GM18517 (cell line): ENCODE data around the gene NTNG1.

Experiments used
- ATAC-seq: cut with Tn5 transposase; IDR thresholded peaks from one replicate; pipeline ENCODE4 v1.9.1; 2021; ENCODE audit warnings: mild to moderate bottlenecking, moderate library complexity; ENCODE audit not compliant: unreplicated experiment

NTNG1 gene

GRCh38 chr1:107389410-107390396 is 248.9 kb downstream of the NTNG1 start:
- ATAC-seq = peak; percentile 85

GRCh38 chr1:107394301-107394700 is 253.5 kb downstream of the NTNG1 start:
- no peak for ATAC-seq

- no peak for ATAC-seq
Observed at GRCh38 chr1:107401704-107402103, 260.9 kb downstream of the NTNG1 start.

- no peak for ATAC-seq
Observed at GRCh38 chr1:107404756-107405155, 263.9 kb downstream of the NTNG1 start.

- no peak for ATAC-seq
Observed at GRCh38 chr1:107405236-107405635, 264.4 kb downstream of the NTNG1 start.

- ATAC-seq = no peak
Observed at GRCh38 chr1:107407011-107407410, 266.2 kb downstream of the NTNG1 start.

- no peak for ATAC-seq
Observed at GRCh38 chr1:107413546-107413945, 272.7 kb downstream of the NTNG1 start.

GRCh38 chr1:107413951-107414350 is 273.1 kb downstream of the NTNG1 start:
- ATAC-seq = no peak

- no peak for ATAC-seq
Observed at GRCh38 chr1:107414550-107414949, 273.7 kb downstream of the NTNG1 start.

- no peak for ATAC-seq
Observed at GRCh38 chr1:107415241-107415640, 274.4 kb downstream of the NTNG1 start.

GRCh38 chr1:107419003-107419402 is 278.2 kb downstream of the NTNG1 start:
- ATAC-seq = no peak

GRCh38 chr1:107422901-107423300 is 282.1 kb downstream of the NTNG1 start:
- no peak for ATAC-seq

GRCh38 chr1:107430540-107431228 is 289.8 kb downstream of the NTNG1 start:
- ATAC-seq = peak; percentile 91

- ATAC-seq = no peak
Observed at GRCh38 chr1:107432108-107432507, 291.3 kb downstream of the NTNG1 start.

GRCh38 chr1:107433068-107433467 is 292.2 kb downstream of the NTNG1 start:
- ATAC-seq = no peak

- no peak for ATAC-seq
Observed at GRCh38 chr1:107433635-107434360, 293.0 kb downstream of the NTNG1 start.

- no peak for ATAC-seq
Observed at GRCh38 chr1:107434361-107434693, 293.5 kb downstream of the NTNG1 start.

- ATAC-seq = no peak
Observed at GRCh38 chr1:107436552-107437241, 295.9 kb downstream of the NTNG1 start.

GRCh38 chr1:107439567-107439966 is 298.7 kb downstream of the NTNG1 start:
- ATAC-seq = no peak

GRCh38 chr1:107442551-107442950 is 301.7 kb downstream of the NTNG1 start:
- no peak for ATAC-seq

GRCh38 chr1:107443027-107443426 is 302.2 kb downstream of the NTNG1 start:
- no peak for ATAC-seq
